GM21423 (cell line): ENCODE results near the gene ANKRD18B.
"Not testable (repeated sequence)": the region's sequence is repeated elsewhere in the genome, so short reads cannot be mapped to it uniquely, and the experiment has no call there.

Source experiments
- ATAC-seq: cut with Tn5 transposase; IDR thresholded peaks from one replicate; pipeline ENCODE4 v1.9.1; 2021; ENCODE audit warnings: mild to moderate bottlenecking, moderate library complexity; ENCODE audit not compliant: unreplicated experiment

ANKRD18B gene

DNA sequence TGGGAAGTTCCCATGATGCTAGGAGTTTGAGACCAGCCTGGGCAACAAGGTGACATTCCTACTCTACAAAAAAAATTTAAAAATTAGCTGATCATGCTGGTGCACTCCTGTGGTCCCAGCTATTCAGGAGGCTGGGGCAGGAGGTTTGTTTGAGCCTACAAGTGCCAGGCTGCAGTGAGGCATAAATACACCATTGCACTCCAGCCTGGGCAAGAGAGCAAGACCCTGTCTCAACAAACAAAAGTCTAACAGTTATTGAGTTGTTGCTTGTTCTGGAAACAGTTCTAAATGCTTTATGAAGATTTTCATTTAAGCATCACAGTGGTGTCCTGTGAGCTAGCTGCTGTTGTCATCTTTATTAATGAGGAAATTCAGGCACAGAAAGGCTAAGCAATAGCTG is 4.0 kb downstream of the ANKRD18B start:
- ATAC-seq: not testable (repeated sequence)

DNA sequence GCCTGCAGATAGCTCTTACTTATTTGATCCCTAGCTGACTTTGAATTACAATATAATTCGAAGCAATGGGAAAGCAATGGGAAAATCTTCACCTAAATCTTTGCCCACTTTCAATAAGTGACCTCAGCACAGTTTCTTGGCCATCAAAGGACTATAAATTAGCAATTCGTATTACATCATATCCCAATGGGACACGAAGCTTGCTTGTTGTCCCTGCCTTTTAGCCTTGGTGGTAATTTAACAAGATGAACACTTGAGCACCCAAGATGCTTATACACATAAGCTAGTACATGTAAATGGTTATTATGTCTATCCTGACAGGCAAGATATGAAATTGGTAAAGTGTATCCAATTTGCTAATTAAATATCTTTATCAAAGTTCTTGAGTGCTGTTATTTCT is 9.9 kb downstream of the ANKRD18B start:
- not testable (repeated sequence) for ATAC-seq

DNA sequence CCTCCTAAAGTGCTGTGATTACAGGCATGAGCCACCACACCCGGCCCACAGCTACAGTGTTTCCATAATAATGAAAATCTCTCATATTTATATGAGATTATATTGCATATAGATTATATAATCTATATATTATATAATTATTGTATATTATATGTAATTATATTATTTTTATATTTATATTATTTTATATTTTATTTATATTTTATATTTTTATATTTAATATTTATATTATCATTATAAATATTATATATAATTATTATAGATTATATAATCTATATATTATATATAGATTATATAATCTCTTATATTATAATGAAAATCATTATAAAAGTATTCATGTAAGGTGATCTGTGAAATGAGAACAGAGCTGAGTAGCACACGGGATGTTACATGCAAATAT is 11.5 kb downstream of the ANKRD18B start:
- no peak for ATAC-seq

DNA sequence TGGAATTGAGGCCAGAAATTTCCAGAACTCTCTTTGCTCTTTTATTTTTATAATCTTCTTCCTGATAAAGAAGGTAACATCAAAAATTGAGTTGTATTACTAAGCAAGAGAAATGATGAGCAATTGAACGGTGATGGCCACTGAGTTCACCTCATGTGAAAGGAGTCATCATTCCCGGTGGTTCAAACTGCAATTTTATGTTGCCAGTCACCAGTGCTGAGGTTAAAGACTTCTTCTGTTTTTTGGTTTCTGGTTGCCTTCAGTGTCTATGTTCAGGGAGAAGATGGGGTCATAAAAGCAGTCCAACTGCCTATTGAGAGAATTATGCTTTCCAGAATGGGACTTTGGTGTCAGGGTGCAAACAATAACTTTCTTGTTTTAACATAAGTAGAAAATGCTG is 19.4 kb downstream of the ANKRD18B start:
- ATAC-seq: not testable (repeated sequence)

DNA sequence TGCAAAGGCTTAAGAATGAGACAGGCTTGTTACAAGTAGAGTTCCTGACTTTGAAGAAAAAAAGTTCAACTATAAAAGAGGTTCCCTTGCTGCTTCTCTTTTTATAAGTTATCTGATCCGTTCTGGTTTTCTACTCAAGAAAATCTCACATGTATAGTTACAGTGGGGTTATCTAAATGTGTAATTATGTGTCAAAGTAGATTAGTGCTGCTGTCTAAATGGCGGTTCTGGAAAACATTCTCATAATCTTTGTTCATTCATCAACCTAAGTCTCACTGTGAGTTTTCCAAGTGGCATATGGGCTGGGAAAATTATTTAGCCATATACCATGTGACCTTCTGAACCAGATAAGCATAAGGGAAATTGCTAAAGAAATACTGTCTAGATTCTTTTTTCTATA is 21.7 kb downstream of the ANKRD18B start:
- not testable (repeated sequence) for ATAC-seq

DNA sequence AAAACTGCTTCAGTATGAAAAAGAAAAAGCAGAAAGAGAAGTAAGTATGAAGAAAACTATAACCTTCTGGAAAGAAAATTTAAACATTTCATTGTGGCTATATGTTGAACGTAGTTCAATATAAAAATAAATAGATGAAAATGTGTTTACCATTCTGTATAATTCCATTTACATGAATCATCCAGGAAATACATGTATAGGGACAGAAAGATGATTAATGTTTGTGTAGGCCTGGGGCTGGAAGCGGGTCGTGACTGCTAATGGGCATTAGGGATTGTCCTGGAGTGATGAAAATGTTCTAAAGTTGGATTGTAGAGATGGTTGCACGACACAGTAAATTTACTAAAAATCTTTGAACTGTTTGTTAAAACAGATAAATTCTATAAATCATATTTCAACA is 24.8 kb downstream of the ANKRD18B start:
- ATAC-seq: not testable (repeated sequence)

DNA sequence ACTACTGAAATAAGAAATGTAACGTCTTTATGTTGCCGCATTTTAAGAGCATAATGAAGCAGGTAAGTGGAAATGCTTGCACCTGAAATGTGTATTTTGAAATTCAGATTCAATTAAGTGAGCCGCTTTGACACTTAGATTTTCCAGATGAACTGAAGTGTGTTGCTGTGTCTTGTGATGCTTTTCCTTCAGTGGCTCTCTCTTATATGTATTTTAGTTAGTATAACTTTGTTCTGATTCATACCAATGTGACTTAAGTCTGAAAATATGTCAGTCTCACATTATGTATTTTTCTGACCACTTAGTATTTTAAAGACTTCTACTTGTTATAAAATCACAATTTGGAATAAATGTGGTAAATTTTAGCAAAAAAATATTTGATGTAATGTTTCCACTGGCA is 25.4 kb downstream of the ANKRD18B start:
- not testable (repeated sequence) for ATAC-seq

DNA sequence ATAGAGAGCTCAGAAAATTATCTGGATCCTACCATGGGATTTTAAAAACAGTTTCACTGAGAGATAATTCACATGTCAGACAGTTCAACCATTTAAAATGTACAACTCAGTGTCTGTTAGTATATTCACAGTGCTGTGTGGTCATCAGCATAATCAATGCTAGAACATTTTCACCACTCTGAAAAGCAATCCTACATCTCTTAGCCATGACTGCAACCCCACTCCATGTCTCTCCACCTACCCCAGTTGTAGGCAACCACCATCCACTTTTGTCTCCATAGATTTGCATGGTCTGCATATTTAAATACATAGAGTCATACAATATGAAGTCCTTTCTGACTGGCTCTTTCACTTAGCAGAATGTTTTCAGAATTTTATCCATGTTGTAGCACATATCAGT is 27.1 kb downstream of the ANKRD18B start:
- not testable (repeated sequence) for ATAC-seq

DNA sequence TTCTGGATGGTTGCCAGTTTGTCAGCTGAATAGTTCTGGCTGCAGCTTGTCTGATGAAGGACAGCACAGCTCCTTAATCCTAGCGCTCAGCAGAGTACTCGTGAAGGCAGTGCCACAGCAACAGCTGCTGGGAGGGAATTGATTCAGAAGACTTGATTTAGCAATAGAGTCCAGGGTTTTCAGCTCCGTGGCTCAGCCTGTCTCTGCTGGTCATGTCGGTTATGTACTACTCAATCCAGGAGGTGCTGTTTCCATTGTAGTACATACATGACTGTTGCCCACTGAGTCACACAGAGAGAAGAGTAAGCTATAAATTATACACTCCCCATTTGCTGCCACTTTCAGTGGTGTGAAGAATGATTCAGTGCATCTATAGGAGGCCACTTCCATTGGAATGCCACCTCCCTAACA is 28.3 kb downstream of the ANKRD18B start:
- not testable (repeated sequence) for ATAC-seq

DNA sequence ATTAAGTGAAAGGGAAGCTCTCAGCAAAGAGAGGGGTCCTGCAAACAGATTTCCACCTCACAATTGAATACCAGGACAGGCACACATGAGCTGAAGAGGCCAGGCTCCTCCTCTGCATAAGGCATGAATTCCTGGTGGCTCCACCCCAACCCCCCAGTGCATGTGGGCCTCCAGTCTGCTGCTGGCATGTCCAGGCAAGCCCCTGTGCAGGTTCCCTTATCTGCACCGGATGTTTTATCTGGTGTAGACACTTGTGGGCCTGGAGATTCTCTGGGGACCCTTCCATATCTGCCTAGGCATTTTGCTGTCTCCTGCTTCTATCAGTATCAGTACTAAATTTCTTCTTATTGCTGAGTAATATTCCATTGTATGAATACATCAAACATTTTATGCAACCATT is 36.2 kb downstream of the ANKRD18B start:
- ATAC-seq: not testable (repeated sequence)

DNA sequence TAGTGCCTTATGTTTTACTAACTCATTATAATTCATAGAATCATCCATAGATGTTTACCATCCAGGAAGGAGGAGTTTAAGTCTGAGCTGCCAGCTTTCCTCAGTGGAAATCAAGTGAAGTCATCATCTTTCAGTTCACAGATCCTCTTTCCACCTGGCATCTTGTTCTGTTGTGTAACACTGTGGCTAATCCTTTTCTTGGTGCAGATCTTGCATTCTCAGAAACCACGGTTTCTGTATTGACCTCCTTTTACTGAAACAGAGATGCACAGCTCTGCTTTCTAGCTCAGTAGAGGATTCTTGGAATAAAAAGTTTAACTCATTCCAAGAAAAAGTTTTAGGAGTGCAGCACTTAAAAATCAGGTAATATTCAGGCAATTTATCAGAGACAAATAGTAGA is 38.1 kb downstream of the ANKRD18B start:
- ATAC-seq: not testable (repeated sequence)

DNA sequence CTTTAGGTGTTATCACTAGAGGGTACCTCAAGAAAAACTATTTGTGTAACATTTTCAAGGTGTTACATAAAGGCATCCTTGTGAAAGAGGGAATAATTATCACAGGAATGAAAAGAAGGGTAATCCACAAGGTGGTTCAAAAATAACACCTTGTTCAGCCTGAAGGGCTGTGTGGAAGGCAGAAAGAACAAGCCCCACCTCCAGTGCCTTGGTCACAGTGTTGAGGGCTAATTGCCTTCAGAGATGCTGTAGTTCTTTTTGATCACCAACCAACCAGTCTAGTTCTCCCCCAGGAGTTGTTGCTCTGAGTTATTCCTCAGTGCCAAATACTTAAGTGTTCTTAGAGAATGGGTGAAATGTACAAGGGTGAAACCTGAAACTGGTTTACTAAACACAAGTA is 43.7 kb downstream of the ANKRD18B start:
- not testable (repeated sequence) for ATAC-seq

DNA sequence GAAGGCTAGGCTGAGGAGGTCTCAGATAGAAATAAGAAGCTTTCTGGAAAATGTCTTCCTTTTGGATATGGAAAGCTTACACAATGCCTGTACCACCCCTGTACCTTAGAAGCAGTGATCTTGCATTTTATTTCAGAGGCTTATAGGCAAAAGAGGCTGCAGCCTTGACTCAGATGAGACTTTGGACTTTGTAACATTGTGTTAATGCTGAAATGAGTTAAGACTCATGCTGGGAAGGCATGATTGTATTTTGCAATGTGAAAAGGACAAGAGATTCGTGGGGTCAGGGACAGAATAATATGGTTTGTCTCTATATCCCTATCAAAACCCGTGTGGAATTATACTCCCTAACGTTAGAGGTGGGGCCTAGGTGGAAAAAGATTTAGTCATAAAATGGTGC is 53.7 kb downstream of the ANKRD18B start:
- not testable (repeated sequence) for ATAC-seq

DNA sequence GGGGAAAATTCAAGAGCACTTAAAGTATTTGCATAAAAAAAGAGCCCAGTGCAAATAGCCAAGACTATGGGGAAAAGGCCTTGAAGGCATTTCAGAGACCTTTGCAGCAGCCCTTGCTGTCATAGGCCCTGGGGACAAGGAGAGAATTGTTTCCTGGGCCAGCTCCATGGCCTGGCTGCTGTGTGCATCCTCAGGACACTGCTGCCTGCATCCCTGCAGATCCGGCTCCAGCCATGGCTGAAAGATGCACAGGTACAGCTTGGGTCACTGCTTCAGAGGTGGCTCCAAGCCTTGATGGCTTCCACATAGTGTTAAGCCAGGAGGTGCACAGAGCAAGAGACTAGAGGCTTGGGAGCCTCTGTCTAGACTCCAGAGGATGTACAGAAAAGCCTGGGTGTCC is 55.9 kb downstream of the ANKRD18B start:
- not testable (repeated sequence) for ATAC-seq

DNA sequence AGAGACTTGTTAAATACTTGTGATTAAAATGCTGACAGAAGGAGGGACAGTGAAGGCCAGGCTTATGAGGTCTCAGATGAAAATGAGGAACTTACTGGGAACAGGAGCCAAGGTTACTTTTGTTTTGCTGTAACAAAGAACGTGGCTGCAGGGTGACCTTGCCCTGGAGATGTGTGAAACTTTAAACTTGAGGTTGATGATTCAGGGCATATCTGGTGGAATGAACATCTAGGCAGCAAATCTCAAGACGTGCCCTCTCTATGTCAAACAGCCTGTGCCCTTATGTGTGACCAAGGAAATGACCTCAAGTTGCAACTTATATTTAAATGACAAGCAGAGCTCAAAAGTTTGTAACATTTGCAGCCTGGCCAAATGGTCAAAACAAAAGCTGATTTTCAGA is 58.6 kb downstream of the ANKRD18B start:
- not testable (repeated sequence) for ATAC-seq

DNA sequence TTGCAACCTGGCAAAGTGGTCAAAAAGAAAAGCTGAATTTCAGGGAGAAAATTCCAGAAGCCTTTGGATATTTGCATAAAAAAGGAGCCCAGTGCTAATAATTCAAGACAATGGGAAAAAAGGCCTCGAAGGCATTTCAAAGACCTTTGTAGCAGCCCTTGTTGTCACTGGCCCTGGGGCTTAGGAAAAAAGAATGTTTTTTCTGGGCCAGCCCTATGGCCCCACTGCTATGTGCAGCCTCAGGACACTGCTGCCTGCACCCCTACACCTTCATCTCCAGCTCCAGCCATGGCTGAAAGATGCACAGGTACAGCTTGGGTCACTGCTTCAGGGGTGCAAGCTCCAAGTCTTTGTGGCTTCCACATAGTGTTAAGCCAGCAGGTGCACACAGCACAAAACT is 62.1 kb downstream of the ANKRD18B start:
- ATAC-seq: not testable (repeated sequence)

DNA sequence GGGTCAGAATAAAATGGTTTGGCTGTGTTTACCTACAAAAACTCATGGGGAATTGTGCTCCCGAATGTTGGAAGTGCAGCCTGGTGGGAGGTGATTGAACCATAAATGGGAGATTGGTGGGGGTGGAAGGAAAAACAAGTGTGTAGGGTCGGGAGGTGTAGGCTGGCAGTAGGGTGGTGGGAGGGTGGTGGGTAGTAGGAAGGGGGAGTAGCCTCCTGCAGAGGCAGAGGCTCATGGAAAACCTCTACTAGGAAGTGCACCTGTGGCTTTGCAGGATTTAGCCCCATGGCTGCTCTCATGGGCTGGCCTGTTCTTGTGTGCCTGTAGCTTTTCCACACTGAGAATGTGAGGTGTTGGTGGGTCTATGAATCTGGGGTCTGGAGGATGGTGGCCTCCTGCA is 63.7 kb downstream of the ANKRD18B start:
- ATAC-seq: not testable (repeated sequence)

DNA sequence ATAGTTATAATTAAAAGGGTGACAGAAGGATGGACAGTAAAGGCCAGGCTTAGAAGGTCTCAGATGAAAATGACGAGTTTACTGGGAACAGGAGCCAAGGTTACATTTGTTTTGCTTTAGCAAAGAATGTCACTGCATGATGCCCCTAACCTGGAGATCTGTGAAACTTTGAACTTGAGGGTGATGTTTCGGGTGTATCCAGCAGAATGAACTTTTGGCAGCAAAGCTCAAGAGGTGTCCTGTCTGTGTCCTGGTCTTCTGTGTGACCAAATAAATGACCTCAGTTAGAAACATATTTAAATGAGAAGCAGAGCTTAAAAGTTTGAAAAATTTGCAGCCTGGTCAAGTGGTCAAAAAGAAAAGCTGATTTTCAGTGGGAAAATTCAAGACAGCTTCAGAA is 64.8 kb downstream of the ANKRD18B start:
- ATAC-seq: not testable (repeated sequence)

DNA sequence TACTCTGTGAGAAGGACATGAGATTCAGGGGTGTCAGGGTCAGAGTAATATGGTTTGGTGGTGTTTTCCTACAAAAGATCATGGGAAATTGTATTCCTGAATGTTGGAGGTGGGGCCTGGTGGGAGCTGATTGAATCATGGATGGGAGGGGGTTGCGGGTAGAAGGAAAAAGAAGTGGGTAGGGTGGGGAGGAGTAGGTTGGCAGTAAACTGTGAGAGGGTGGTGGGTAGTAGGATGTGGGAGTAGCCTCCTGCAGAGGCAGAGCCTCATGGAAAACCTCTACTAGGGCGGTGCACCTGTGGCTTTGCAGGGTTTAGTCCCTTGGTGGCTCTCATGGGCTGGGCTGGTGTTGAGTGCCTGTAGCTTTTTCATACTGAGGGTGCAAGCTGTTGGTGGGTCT is 66.8 kb downstream of the ANKRD18B start:
- ATAC-seq: not testable (repeated sequence)

DNA sequence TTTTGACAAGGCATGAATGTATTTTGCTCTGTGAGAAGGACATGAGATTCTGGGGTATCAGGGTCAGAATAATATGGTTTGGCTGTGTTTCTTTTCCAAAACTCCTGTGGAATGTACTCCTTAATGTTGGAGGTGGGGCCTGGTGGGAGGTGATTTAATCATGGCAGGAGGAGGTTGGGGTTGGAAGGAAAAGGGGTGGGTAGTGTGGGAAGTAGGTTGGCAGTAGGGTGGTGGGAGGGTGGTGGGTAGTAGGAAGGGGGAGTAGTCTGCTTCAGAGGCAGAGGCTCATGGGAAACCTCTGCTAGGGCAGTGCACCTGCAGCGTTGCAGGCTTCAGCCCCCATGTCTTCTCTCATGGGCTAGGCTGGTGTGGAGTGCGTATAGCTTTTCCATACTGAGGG is 72.9 kb downstream of the ANKRD18B start:
- ATAC-seq: not testable (repeated sequence)

DNA sequence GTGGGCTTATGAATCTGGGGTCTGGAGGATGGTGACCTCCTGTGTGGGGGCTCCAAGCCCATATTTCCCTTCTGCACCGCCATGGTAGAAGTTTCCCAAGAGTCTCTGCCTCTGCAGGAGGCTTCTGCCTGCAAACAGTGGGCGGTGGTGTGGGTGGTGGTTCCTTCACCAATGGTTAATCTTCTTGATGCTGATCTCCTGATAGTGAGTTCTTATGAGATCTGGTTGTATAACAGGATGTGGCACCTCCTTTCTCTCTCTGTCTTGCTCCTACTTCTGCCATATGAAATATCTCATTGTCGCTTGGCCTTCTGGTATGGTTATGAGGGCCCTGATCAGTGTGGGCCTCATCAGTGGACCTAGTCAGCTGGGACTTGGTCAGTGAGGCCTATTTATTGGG is 73.3 kb downstream of the ANKRD18B start:
- ATAC-seq: not testable (repeated sequence)

DNA sequence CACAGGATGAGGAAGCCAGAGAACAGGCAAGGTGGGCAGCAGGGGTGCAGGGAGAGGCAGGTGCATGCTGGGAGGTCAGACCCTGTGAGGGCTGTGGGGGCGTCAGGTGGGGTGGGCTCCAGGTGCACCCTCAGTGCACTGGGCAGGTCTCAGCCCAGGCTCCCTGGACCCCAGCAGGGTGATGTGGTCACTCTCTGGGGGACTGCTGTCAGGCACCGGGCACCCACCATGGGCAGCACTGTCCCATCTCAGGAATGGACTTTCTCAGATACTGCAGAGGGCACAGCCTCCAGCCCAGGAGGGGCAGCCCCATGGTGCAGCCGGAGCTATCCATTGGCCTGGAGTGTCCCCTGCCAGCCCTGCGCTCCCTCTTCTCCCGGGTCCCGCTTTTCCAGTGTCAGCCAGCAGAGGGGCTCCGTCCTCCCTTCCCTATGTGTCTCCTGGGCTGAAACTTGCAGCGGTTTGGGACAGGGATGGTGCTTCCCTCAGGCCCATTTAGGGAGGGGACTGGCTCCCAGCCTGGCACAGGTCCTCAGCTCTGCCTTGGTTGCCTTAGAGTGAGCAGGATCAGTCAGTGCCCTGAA is 74.8 kb downstream of the ANKRD18B start:
- ATAC-seq: not testable (repeated sequence)

DNA sequence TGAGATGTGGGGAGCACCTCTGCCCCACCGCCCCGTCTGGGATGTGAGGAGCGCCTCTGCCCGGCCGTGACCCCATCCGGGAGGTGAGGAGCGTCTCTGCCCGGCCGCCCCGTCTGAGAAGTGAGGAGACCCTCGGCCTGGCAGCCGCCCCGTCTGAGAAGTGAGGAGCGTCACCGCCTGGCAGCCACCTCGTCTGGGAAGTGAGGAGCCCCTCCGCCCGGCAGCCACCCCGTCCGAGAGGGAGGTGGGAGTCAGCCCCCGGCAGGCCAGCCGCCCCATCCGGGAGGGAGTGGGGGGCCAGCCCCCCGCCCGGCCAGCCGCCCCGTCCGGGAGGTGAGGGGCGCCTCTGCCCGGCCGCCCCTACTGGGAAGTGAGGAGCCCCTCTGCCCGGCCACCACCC is 76.9 kb downstream of the ANKRD18B start:
- ATAC-seq: not testable (repeated sequence)
